Activated CD8-positive, alpha-beta memory T cell treated with anti-CD3 and anti-CD28 coated beads, Interleukin-2, amount 50 U/mL, for 24 hours (primary cell): Measurements from ENCODE around the gene DHX40.
"Not testable (repeated sequence)": the region's sequence is repeated elsewhere in the genome, so short reads cannot be mapped to it uniquely, and the experiment has no call there.

Experiments
- DNase-seq: peaks from one replicate; pipeline ENCODE4 v3.0.0-alpha.2; 2020; ENCODE audit errors: extremely low read depth

The DHX40 gene

DNA sequence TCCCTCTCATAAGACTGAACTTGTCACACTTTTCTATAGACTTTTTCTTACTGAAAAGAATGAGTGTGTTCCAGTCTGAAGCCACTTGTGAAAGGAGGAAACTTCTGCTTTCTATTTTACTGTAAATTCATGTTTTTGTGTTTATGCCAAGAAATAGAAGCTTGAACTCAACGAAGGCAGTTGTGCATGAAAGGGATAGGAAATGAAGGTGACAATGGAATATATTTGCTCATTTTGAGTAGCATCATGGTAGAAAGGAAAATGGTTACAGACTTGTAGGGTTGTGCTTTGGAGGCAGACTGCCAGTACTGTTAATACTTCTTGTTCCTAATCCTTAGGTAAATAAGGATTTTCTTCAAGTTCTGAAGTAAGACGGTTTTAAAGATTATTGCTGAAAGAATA, 62.4 kb downstream of the DHX40 start:
- no peak for DNase-seq

DNA sequence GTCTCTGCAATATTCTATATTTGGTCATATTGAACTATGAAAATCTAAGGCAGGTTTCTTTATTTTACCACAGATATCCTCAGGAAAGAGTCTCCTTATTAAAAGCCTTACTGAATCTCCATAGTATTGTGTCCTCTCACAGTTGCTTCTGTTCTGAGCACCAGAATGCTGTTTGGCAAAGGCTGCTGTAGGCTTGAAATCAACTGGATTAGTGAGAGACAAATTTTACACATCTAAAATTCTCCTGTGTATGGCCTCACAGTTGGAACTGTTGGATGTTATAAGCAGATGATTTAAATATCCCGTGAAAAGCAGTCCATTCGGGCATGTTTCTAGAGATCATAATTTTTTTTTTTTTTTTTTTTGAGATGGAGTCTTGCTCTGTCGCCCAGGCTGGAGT, 63.8 kb downstream of the DHX40 start:
- no peak for DNase-seq

DNA sequence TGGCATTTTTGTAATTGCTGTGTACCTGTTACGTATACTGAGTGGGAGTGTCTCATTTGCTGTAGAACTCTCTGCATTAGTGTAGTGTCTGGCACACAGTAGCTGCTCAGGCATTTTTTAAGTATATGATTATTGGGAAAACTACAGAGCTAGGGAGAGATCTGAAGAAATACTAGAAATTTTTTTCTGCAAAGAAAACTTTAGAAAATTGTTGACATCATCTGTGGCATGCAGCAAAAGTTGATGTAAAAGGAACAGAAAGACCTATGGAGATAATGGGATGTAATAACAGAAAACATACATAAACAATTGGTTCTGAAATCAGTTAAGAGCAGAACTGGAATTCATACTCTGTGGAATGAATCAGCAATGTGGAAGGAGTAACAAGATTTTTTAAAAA, 65.9 kb downstream of the DHX40 start:
- DNase-seq: no peak

DNA sequence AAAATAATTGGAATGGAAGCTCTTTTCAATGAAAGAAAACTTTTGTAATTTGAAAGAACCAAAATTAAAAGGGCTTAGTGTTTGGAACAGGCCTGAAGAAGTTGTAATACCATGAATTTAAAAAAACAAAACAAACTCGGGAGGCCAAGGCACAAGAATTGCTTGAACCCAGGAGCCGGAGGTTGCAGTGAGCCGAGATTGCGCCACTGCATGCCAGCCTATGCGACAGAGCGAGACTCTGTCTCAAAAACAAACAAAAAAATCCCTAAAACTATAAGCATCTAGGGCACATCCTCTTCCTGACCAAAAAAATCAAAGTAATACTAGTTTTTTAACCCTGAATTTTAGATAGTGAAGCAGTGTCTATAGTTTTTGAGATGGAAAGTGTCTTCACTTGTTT, 67.0 kb downstream of the DHX40 start:
- DNase-seq: no peak

DNA sequence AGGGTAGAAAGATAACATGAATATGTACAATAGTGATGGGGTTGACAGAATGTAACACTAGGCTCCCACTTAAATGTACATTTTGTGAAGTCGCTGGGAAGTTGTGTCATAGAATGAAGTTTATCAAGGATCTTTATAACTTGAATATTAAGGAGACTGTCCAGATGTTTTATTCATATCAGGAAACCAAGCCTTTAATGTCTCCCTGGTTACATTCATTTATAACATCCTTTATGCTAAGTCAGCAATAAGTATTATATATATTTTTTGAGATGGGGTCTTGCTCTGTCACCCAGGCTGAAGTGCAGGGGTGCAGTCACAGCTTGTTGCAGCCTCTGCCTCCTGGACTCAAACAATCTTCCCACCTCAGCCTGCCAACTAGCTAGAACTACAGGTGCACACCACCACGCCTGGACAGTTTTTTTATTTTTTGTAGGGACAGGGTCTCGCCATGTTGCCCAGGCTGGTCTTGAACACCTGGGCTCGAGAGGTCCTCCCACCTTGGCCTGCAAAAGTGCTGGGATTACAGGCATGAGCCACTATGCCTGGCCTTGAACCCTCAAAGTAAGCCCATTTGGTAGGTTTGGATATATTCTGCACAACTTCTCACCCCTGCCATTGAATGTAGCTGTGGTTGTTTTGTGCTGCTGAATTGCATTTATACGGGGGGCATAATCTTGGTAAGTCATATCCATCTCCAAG, 68.4 kb downstream of the DHX40 start:
- DNase-seq: no peak

DNA sequence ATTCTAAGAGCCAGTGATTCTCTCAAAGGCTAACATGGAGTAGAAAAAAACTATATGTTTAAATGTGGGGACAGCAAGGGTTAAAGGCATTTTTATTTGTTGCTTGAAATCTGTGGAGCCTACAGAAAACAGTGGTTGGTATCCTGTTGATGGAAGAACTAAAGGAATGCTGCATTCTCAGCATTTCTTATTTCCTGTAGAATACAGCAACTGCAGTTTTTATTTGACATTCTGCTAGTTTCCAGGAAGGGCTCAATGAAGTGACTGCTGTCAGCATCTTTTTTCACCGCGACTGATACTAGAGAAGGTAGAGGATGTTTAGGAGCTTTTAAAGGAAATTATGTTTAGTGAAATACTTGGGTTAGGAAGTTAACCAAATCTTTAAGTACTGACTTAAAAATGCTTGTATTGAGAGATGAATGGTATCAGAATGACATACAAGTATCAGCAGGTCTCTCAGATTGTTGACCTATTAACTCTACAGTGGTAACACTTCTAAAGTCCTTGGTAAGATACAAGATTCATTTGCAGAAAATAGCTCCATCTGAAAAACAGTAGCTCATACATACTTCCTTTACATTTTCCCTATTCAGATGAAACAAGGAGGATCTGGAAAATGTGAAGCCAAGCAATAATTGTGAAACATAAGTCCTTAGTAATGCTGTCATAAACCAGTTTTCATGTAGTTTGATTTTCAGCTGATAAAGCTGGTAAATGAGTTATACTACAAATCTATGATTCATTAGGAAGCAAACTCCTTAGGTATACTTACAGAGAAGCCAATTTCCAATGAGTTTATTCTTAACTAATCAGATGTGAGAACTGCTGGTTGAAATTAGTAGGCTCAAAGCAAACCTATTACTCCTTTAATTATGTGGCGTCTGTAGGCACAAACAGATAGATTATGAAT, 69.5 kb downstream of the DHX40 start:
- DNase-seq: no peak

DNA sequence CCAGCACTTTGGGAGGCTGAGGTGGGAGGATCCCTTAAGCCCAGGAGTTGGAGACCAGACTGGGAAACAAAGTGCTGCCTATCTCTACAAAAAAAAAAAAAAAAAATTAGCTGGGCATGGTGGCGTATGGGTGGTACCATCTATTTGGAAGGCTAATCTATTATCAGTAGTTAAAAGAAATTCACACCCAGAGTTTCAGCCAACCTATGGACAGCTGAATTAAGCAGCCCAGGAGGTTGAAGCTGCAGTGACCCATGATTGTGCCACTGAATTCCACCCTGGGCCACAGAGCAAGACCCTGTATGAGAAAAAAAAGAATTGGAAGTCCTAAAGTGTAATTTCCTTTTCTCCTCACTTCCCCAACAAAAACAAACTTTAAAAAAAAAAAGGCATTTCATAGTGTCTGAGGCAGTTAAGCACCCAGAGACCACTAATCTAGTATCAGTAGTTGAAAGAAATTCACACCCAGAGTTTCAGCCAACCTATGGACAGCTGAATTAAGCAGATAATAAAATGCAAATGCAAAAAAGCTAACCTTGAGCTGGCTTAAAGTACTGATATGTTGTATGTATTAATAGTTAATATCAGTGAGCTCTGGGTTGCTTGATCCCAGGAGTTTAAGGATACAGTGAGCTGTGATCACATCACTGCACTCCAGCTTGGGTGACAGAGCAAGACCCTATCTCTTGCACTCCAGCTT, 72.4 kb downstream of the DHX40 start:
- DNase-seq: no peak

DNA sequence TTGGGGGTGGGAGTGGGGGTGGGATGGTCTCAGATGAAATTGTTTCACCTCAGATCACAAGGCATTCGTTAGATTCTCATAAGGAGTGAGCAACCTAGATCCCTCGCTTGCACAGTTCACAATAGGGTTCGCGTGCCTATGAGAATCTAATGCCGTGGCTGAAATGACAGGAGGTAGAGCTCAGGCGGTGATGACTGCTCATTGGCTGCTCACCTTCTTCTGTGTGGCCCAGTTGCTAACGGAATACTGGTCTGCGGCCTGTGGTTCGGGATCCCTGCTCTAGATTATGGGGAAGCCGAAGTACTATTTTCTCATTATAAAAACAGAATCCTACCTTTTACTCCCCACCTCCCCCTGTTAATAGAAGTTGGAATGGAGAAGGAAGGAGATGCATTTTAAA, 73.1 kb downstream of the DHX40 start:
- no peak for DNase-seq

DNA sequence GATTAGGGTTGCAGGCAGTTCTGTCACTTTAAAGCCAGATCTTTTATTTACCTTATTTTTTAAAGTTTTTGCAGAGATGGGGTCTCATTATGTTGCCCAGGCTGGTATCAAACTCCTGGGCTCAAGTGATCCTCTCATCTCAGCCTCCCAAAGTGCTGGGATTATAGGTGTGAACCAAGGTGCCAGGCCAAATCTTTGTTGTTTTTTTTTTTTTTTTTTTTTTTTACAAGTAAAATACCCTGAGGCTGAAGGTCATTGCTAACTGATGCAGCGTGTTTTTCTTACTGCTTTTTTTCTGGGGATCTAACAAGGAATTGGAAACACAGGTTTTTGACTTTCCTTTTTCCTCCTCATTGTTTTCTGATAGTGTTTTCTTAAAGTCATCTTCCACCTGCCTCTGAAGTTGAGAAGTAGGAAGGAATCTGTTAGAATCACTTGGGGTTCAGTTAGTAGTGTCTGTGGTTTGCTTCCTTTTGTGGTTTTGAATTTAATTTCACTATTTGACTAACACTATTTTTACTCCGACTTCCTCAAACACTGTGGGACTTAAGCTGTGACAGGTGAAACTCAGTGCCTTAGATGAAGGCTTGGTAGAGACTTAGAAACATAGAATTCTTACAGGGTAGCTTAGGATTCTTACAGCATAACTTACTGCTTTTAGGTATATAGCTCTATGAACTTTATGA, 76.5 kb downstream of the DHX40 start:
- DNase-seq: no peak

DNA sequence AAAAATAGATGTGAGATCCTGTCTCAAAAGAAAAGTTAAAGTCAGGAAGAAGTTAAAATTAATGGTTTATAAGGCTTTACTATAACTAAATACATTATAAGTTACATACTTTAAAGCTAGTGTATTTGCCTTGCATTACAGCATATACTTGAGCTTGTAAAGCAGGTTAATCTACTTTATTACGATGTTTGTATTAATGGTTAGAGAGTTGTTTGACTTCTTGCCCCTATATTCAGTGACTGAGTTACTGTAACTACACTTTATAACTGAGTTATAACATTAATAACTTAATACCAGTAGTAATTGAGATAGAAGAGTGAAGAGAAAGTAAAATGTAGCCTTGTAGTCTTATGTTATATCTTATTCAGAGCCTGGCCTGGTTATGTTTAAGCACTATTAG, 77.2 kb downstream of the DHX40 start:
- DNase-seq: no peak

DNA sequence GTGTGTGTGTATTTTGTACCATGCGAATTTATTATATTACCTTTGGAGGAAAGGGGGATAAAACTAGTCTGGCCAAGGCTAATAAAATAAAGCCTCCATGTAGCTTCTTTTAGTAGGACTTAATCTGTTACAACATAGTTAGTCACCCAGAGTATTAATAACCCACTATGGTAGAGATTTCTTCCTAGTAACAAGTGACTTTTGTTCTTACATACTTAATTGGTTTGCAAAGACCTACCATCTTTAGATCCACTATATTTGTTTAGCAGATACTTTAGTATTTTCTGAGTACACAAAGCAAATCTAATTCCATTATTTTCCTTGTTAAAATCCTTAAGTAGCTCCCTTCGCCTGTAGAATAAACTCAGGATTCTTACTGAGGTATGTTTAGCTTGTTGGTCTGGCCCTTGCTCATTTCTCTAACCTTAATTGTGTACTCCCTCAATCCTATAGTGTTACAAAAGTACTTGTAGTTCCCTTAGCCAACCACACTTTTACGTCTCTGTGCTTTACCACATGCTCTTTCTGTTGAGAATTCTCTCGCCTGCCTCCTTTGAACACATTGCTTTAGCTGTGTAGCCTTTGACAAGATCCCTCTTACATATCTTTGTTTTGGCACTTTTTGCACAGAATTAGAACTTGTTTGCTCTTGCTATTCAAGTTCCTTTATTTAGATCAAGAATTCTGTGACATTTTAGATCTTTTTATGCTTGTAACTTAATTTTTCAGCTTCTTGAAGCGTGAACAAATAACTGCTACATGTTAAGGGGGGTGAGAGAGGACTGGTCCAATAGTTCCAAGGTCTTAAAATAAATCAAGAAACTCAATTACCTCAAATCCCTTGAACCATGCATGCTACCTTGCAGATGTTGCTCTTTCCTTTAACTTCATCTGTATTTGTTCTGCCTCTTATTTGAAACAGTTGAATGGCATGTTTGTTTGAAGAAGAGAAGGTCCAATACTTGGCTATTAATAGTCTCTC, 78.0 kb downstream of the DHX40 start:
- no peak for DNase-seq

DNA sequence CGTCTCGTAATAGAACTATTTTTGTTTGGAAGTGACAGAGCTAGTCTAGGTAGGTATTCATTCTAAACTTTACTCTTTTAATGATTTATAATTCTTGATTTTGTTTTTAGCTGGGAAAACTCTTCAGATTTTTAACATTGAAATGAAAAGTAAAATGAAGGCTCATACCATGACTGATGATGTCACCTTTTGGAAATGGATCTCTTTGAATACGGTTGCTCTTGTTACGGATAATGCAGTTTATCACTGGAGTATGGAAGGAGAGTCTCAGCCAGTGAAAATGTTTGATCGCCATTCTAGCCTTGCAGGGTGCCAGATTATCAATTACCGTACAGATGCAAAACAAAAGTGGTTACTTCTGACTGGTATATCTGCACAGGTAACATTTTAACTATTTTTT, 81.9 kb downstream of the DHX40 start:
- DNase-seq: no peak

DNA sequence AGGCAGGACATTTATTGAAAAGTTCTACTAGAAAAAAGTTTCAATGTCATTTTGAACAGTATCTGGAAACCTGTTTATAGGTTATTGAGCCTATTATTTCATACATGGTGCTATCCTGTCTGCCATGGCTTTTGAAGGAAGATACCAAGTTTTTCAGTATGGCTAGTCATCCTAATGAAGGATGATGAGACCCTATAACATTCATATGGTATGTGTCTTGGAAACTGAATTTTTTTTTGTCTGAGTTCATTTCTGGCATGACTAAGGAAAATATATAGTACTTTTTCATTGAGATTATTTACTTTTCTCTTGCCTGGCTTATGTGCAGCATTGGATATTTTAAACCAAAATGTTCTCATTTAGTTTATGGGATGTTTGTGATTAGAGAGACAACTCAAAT, 84.5 kb downstream of the DHX40 start:
- DNase-seq: no peak

DNA sequence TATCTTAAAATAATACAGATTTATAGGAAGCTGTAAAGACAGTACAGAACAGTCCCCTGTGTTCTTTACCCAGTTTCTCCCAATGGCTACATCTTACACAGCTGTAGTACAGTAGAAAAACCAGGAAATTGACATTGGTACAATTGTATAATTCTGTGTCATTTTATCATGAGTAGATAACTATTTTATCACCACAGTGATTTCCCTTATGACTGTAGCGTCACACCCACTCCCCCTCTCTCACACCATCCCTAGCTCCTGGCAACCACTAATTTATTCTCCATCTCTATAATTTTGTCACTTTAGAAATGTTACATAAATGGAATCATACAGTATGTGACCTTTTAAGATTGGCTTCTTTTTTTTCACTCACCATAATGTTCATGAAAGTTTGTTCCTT, 85.2 kb downstream of the DHX40 start:
- no peak for DNase-seq

DNA sequence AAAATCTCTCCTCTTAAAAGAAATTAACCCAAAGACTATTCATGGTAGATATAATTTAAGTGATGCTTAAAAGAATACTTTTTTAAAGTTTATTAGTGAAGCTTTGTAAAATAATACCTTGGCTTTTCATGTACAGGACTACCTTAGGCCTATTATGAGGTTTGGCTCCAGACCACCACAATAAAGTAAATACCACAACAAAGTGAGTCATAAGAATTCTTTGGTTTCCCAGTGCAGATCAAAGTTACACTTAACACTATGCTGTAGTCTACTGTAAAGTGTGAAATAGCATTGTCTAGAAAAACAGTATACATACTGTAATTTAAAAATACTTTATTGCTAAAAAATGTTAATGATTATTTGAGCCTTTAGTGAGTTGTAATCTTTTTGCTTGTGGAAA, 85.9 kb downstream of the DHX40 start:
- DNase-seq: no peak

DNA sequence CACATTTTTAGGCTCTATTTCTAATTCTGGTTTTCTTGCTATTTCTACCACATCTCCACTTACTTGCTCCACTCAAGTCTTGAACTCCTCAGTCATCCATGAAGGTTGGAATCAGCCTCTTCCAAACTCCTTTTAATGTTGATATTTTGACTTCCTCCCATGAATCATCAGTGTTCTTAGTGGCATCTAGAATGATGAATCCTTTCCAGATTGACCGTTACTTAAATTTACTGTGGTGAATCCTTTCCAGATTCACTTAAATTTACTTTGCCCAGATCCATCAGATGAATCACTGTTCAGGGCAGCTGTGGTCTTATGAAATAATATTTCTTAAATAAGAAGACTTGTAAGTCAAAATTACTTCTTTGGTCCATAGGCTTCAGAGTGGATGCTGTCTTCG, 86.7 kb downstream of the DHX40 start:
- no peak for DNase-seq

DNA sequence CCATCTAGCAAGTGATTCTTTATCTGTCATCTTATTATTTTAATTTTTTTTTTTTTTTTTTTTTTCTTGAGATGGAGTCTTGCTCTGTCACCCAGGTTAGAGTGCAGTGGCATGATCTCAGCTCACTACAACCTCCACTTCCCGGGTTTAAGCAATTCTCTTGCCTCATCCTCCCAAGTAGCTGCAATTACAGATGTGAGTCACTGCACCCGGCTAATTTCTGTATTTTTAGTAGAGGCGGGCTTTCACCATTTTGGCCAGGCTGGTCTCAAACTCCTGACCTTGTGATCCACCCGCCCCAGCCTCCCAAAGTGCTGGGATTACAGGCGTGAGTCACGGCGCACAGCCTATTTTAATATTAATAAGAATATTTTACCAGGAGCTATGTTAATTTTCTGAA, 91.2 kb downstream of the DHX40 start:
- not testable (repeated sequence) for DNase-seq
